ENCODE data around the gene ADNP2.

The ADNP2 gene

GRCh38 chr18:80129672-80130367 lies 20.8 kb downstream of the ADNP2 start:
- TF ChIP-seq CTCF (IDR thresholded peaks at IDR 0.05; ENCODE audit: low read depth, low read length) = no peak
- H3K4me3 ChIP-seq (replicated peaks in 1 of 2; ENCODE audit: low read depth in 2 of 2, low read length in 2 of 2) = no peak overlapping the region
- DNase-seq (ENCODE audit: low read depth in 2 of 2) = no peak

- no peak for DNase-seq (ENCODE audit: low read depth in 2 of 2)
- no peak overlapping the region for H3K4me3 ChIP-seq (replicated peaks in 1 of 2; ENCODE audit: low read depth in 2 of 2, low read length in 2 of 2)
- no peak for TF ChIP-seq CTCF (IDR thresholded peaks at IDR 0.05; ENCODE audit: low read depth, low read length)
Observed at GRCh38 chr18:80130555-80130954, 21.5 kb downstream of the ADNP2 start.

GRCh38 chr18:80132180-80132812 lies 23.2 kb downstream of the ADNP2 start:
- no peak for DNase-seq (ENCODE audit: low read depth in 2 of 2)
- H3K4me3 ChIP-seq (replicated peaks in 1 of 2; ENCODE audit: low read depth in 2 of 2, low read length in 2 of 2) = no peak overlapping the region
- no peak for TF ChIP-seq CTCF (IDR thresholded peaks at IDR 0.05; ENCODE audit: low read depth, low read length)

- TF ChIP-seq CTCF (IDR thresholded peaks at IDR 0.05; ENCODE audit: low read depth, low read length) = no peak
- no peak overlapping the region for H3K4me3 ChIP-seq (replicated peaks in 1 of 2; ENCODE audit: low read depth in 2 of 2, low read length in 2 of 2)
- no peak for DNase-seq (ENCODE audit: low read depth in 2 of 2)
Observed at GRCh38 chr18:80133124-80133523, 24.1 kb downstream of the ADNP2 start.

GRCh38 chr18:80135136-80135535 lies 26.1 kb downstream of the ADNP2 start:
- TF ChIP-seq CTCF (IDR thresholded peaks at IDR 0.05; ENCODE audit: low read depth, low read length) = no peak
- no peak overlapping the region for H3K4me3 ChIP-seq (replicated peaks in 1 of 2; ENCODE audit: low read depth in 2 of 2, low read length in 2 of 2)
- DNase-seq (ENCODE audit: low read depth in 2 of 2) = no peak

- TF ChIP-seq CTCF (IDR thresholded peaks at IDR 0.05; ENCODE audit: low read depth, low read length) = no peak
- no peak overlapping the region for H3K4me3 ChIP-seq (replicated peaks in 1 of 2; ENCODE audit: low read depth in 2 of 2, low read length in 2 of 2)
Observed at GRCh38 chr18:80136679-80137078, 27.6 kb downstream of the ADNP2 start.

More at GRCh38 chr18:80136679-80137078, 27.6 kb downstream of the ADNP2 start:
- DNase-seq (ENCODE audit: low read depth in 2 of 2) = no peak

Measured in cardiac fibroblast (primary cell).